Endodermal cell (in vitro differentiated cells): ENCODE data around the gene RPS6KA2. TPM values are rescaled to one million over a fixed set of nuclear protein-coding genes. Genes with fewer than 3 reads are reported as not detected.

Source experiments
- DNase-seq: peaks from one replicate; pipeline ENCODE4 v3.0.0-alpha.2; 2017
- H3K27ac ChIP-seq: 2 replicates; pipeline ENCODE4 v1.5.1; 2013; ENCODE audit warnings: mild to moderate bottlenecking, low read depth, low read length, moderate library complexity
- H3K27me3 ChIP-seq: 2 replicates; pipeline ENCODE4 v1.6.1; 2013; ENCODE audit warnings: mild to moderate bottlenecking, low read length, moderate library complexity; ENCODE audit not compliant: insufficient read depth, control insufficient read depth, poor library complexity, severe bottlenecking
- H3K36me3 ChIP-seq: 2 replicates; pipeline ENCODE4 v1.7.0; 2013; ENCODE audit warnings: mild to moderate bottlenecking, low read length, moderate library complexity; ENCODE audit not compliant: control insufficient read depth, insufficient read depth
- H3K4me1 ChIP-seq: one replicate; pipeline ENCODE4 v1.7.0; 2013; ENCODE audit warnings: low read length; ENCODE audit not compliant: control insufficient read depth, insufficient read depth
- H3K4me3 ChIP-seq: 2 replicates; pipeline ENCODE4 v1.5.1; 2013; ENCODE audit warnings: mild to moderate bottlenecking, low read length, moderate library complexity
- H3K9ac ChIP-seq: 2 replicates; pipeline ENCODE4 v1.6.1; 2013; ENCODE audit warnings: mild to moderate bottlenecking, low read length, moderate library complexity; ENCODE audit not compliant: poor library complexity, severe bottlenecking; ENCODE audit errors: extremely low read depth
- H3K9me3 ChIP-seq: 2 replicates; pipeline ENCODE4 v1.6.1; 2013; ENCODE audit warnings: mild to moderate bottlenecking, low read length, moderate library complexity; ENCODE audit not compliant: control insufficient read depth
- H3K27ac Mint-ChIP-seq: 2 replicates; pipeline ENCODE4 v1.8.0; 2020; ENCODE audit warnings: mixed read lengths
- H3K27me3 Mint-ChIP-seq: 2 replicates; pipeline ENCODE4 v1.8.0; 2021; ENCODE audit warnings: mild to moderate bottlenecking, mixed read lengths; ENCODE audit not compliant: insufficient read depth
- H3K36me3 Mint-ChIP-seq: 2 replicates; pipeline ENCODE4 v1.8.0; 2020; ENCODE audit warnings: low read depth, mixed read lengths
- H3K4me1 Mint-ChIP-seq: 2 replicates; pipeline ENCODE4 v1.8.0; 2020; ENCODE audit warnings: mixed read lengths
- H3K4me3 Mint-ChIP-seq: 2 replicates; pipeline ENCODE4 v1.8.0; 2020; ENCODE audit warnings: mild to moderate bottlenecking, moderate library complexity, mixed read lengths
- H3K9me3 Mint-ChIP-seq: 2 replicates; pipeline ENCODE4 v1.8.0; 2020; ENCODE audit warnings: mild to moderate bottlenecking, mixed read lengths
- WGBS, 2 experiments: methylation state at CpG; one replicate each; pipeline versions ENCODE4 v1.1.5 to v1.1.7; 2013; ENCODE audit warnings: missing lambda C conversion rate in 2 of 2, mixed read lengths in 1 of 2; ENCODE audit not compliant: insufficient coverage in 1 of 2, insufficient read length in 1 of 2; 5-methylcytosine and 5-hydroxymethylcytosine counted together
- total RNA-seq, 2 donors: library from RNA; stranded (reverse); fragmentation: NEBNext Ultra II Directional in 1 of 2; extraction: Animal tissue kit (Norgen Biotek cat#: 25700) in 1 of 2; gene quantifications; 2 replicates in 1 of 2; 3 replicates in 1 of 2; pipeline ENCODE4 v1.2.1, GENCODE V29; 2021
- TF ChIP-seq, protein P1 (sequence below): fragments of 200-600 bp; sonication (generic); conservative IDR thresholded peaks from 2 replicates; pipeline ENCODE4 v1.5.0; 2021; ENCODE audit warnings: antibody characterized with exemption, mild to moderate bottlenecking

The RPS6KA2 gene
- total RNA-seq, 2 donors from 2014 or later: 17.9 to 23.9 TPM

- Mint-ChIP-seq H3K4me1 (no peaks in the 10 kb centered on the region), H3K4me3 (no peak overlapping the region), H3K27ac (no peak overlapping the region), H3K27me3 (no peaks in the 10 kb centered on the region), H3K9me3 (no peaks in the 10 kb centered on the region), H3K36me3 (no peaks in the 10 kb centered on the region)
- WGBS, 2 experiments: 91 to 100% methylated on average over 3 to 4 of the region's 4 CpGs
- TF ChIP-seq, protein P1, sequence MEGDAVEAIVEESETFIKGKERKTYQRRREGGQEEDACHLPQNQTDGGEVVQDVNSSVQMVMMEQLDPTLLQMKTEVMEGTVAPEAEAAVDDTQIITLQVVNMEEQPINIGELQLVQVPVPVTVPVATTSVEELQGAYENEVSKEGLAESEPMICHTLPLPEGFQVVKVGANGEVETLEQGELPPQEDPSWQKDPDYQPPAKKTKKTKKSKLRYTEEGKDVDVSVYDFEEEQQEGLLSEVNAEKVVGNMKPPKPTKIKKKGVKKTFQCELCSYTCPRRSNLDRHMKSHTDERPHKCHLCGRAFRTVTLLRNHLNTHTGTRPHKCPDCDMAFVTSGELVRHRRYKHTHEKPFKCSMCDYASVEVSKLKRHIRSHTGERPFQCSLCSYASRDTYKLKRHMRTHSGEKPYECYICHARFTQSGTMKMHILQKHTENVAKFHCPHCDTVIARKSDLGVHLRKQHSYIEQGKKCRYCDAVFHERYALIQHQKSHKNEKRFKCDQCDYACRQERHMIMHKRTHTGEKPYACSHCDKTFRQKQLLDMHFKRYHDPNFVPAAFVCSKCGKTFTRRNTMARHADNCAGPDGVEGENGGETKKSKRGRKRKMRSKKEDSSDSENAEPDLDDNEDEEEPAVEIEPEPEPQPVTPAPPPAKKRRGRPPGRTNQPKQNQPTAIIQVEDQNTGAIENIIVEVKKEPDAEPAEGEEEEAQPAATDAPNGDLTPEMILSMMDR: no peak
- no peak for DNase-seq
- H3K27me3 ChIP-seq: peaks cover 5% of the 10 kb centered on the region
- no peaks in the 10 kb centered on the region for H3K9me3 ChIP-seq
- H3K4me1 ChIP-seq: no peaks in the 10 kb centered on the region
- no peak overlapping the region for H3K4me3 ChIP-seq
- no peak overlapping the region for H3K9ac ChIP-seq
- H3K36me3 ChIP-seq: no peaks in the 10 kb centered on the region
- no peak overlapping the region for H3K27ac ChIP-seq
Measured at GRCh38 chr6:166379800-166380199, 247.3 kb downstream of the RPS6KA2 start.

DNA sequence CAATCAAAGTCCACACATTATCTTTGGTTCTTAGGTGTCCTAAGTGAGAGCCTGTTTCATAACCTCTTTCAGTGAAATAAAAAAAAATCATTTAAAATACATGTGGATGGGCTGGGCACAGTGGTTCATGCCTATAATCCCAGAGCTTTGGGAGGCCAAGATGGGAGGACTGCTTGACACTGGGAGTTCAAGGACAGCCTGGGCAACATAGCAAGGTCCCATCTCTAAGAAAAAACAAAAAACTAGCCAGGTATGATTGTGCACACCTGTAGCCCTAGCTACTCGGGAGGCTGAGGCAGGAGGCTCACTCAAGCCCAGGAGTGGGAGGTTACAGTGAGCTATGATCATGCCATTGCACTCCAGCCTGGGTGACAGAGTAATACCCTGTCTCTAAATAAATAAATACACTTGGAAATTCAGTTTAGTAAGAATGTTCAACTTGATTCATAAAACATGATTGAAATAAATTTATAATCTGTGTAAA is 247.9 kb downstream of the RPS6KA2 start:
- H3K4me1 Mint-ChIP-seq: no peaks in the 10 kb centered on the region
- H3K27ac Mint-ChIP-seq: no peak overlapping the region
- no peak overlapping the region for H3K4me3 ChIP-seq
- H3K4me3 Mint-ChIP-seq: no peak overlapping the region
- H3K27ac ChIP-seq: no peak overlapping the region
- H3K27me3 ChIP-seq: peaks cover 5% of the 10 kb centered on the region
- H3K27me3 Mint-ChIP-seq: no peaks in the 10 kb centered on the region
- no peak for DNase-seq
- H3K9ac ChIP-seq: no peak overlapping the region
- no peaks in the 10 kb centered on the region for H3K36me3 Mint-ChIP-seq
- H3K9me3 Mint-ChIP-seq: no peaks in the 10 kb centered on the region
- H3K36me3 ChIP-seq: no peaks in the 10 kb centered on the region
- H3K9me3 ChIP-seq: no peaks in the 10 kb centered on the region
- H3K4me1 ChIP-seq: no peaks in the 10 kb centered on the region
- TF ChIP-seq, protein P1: no peak
- 78% methylated on average over 1 of the region's 1 CpG; no CpG with 5 or more reads in 1 of the 2 experiments for WGBS, 2 experiments

- Mint-ChIP-seq H3K27me3 (no peaks in the 10 kb centered on the region), H3K27ac (no peak overlapping the region), H3K4me3 (no peak overlapping the region), H3K9me3 (no peaks in the 10 kb centered on the region), H3K4me1 (no peaks in the 10 kb centered on the region), H3K36me3 (no peaks in the 10 kb centered on the region)
- DNase-seq: no peak
- WGBS, 2 experiments: 70 to 86% methylated on average over 1 to 2 of the region's 2 CpGs
- Histone ChIP-seq H3K4me1 (no peaks in the 10 kb centered on the region), H3K27ac (no peak overlapping the region), H3K9me3 (no peaks in the 10 kb centered on the region), H3K27me3 (peaks cover 5% of the 10 kb centered on the region), H3K4me3 (no peak overlapping the region), H3K36me3 (no peaks in the 10 kb centered on the region), H3K9ac (no peak overlapping the region)
- TF ChIP-seq, protein P1: no peak
Measured at GRCh38 chr6:166377721-166378120, 249.3 kb downstream of the RPS6KA2 start.
